ENCODE results near the gene C1orf53.

GRCh38 chr1:197954718-197955418, 52.4 kb downstream of the C1orf53 start:
- TF ChIP-seq CAMTA2 (CRISPR knock-in tag; conservative IDR thresholded peaks at IDR 0.05) (no peak), SPI1 (IDR thresholded peaks at IDR 0.05; ENCODE audit: borderline replicate concordance, low read depth, low read length) (no peak), EZH2 (IDR thresholded peaks at IDR 0.05; ENCODE audit: borderline replicate concordance, low read depth, low read length) (no peak)
